GM19035 (cell line): ENCODE measurements around the gene MAST4.

Source experiments
- ATAC-seq: cut with Tn5 transposase; IDR thresholded peaks from one replicate; pipeline ENCODE4 v1.9.1; 2021; ENCODE audit not compliant: unreplicated experiment

MAST4 gene

GRCh38 chr5:66867618-66868322, 271.6 kb downstream of the MAST4 start:
- no peak for ATAC-seq

DNA sequence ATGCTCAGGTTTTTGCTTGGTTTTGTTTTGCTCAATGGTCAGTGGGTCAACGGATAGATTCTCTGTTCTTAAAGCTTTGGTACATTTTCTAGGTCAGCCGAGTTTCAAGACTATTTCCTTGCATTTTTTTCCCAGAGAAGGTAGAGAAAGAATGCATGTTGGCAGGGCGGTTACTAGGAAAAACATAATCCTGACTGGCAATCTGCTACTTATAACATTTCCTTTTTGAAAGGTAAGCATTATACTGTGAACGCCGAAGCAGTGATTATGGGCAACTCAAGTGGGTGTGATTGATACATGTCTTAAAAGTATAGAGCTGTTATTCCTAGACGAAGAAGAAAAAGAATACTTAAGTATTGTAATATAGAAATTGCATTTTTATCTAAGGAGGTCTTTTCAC, 273.2 kb downstream of the MAST4 start:
- ATAC-seq, result no peak

- ATAC-seq, result no peak
Measured at GRCh38 chr5:66870708-66871107, 274.5 kb downstream of the MAST4 start.

DNA sequence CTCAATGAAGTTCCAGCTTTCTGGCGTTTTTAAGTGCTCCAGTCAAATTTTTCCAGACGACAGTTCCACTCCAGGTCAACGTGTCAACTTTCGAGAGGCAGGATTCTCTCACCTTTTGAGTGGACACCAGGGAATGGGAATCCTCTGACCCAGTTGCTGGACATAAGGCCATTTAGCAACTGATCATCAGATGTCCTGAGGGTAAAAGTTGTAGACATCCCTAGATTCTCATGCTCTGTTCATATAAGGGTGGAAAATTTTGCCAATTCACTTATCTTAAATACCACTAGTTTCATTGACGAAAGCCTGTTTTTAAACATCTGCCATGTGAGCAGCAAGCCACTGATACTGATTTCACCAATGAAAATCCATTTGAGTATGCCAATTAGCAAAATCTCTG, 275.5 kb downstream of the MAST4 start:
- ATAC-seq, result no peak

DNA sequence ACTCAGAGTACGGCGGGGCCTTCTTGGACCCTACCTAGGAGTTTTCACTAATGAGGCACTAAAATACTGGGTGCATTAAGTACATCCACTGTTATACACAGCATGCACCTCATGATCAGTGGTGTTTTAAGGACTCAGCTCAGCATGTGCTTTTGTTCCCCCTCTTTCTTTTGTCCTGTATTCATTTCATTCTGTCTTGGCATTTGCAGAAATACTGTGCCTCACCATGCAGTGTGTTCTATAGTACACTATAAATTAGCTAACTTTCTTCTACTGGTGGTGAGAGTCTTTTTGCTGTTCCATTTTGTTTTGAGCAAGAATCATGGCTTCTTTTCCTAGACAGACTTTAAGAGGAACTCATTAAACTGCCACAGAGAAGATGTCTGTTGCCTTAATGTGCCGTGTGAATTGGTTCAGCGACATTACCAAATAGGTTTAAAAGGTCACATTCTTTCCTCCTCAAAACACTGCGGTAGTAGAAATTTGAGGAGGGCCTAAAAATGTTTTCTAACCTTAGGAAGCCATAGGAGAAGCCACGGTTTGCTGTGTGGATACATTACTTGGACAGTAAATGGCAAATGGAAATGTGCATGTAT, 276.6 kb downstream of the MAST4 start:
- ATAC-seq, result no peak

DNA sequence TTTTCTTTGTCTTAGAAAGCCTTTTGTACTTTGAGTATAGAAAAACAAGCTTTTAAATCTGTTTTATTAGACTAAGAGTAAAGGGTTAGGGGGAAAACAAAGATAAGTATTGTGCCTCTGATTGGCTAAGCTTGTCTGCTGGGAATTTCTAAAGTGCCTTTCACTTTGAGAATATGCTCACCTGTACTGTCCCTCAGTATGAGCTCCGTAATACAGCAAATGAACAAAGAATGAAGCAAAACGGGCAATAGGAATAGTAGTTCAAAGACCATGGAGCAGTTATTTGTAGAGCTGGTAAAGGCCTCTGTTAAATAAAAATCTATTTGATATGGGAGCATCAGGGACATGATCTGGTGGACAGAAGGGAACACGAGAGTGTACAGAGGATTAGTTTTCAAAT, 277.8 kb downstream of the MAST4 start:
- no peak for ATAC-seq

GRCh38 chr5:66875315-66875714, 279.1 kb downstream of the MAST4 start:
- ATAC-seq, result no peak

GRCh38 chr5:66876266-66876807, 280.1 kb downstream of the MAST4 start:
- no peak for ATAC-seq

DNA sequence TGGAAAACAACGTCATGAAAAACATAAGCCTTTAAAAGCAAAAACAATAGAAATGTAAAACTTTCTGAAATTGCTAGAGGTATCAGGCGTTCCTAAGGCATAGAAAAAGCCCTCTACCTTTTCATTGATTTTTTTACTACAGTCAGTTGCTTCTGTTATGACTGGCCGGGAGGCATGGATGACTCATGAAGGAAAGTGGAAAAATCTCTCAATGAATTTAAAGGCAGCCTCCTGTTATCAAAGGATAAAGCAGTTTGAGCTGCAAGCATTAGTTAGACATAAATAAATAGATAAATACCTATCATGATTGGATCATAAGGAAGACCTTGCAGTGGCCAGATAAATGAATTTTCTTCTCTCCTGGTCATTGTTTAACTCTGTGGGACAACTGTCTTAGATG, 281.6 kb downstream of the MAST4 start:
- ATAC-seq, result no peak

- no peak for ATAC-seq
Measured at GRCh38 chr5:66880401-66880800, 284.2 kb downstream of the MAST4 start.

GRCh38 chr5:66881480-66882161, 285.4 kb downstream of the MAST4 start:
- ATAC-seq, result no peak

GRCh38 chr5:66882606-66883227, 286.5 kb downstream of the MAST4 start:
- ATAC-seq, result peak; percentile 79

DNA sequence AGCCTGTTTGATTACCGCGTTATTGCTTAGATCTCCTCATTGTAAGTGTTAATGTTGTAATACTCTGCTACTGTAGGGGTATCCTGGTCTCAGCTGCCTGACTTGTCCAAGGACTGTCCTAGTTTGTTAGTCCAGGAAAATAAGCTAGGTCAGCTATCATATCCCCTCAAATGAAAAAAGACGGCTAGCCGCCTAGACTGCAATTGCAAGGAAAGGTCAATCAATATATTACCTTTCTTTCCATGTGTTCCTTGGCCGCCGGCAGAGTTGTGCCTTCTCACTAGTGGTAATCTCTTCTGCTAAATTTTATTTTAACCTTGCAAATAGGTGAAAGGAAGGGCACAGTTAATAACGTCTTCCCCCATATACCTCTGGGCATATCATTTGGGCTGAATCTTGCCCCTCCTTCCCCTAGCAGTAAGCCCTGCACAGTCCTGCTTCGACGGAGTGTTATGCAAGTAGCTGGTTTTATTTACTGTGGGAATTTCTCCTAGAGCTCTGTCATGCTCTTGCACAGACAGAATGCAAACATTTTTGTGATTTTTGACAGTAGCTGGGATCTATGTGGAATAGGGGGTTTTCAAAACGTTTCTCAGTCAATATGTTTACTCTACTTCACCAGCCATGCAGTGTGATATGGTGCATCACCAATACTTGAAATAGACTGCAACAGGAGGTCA, 288.5 kb downstream of the MAST4 start:
- ATAC-seq, result no peak

DNA sequence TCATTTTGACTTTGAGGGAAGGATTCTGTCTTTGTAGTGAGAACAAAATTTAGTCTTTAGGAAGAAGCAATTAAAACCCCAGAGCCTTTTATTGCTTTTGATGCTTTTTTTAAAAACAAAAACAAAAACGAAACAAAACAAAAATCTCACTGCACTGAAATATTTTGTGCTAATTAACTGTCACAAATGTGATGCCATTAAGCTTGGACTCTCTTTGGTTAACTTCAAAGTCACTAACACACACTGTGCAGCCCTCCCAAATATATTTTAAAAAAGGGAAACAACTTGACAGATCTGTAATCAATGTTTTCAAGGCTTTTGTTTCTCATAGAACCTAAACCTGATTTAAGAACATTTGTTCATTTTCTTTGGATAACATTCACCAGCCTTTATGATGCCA, 290.7 kb downstream of the MAST4 start:
- ATAC-seq, result no peak

DNA sequence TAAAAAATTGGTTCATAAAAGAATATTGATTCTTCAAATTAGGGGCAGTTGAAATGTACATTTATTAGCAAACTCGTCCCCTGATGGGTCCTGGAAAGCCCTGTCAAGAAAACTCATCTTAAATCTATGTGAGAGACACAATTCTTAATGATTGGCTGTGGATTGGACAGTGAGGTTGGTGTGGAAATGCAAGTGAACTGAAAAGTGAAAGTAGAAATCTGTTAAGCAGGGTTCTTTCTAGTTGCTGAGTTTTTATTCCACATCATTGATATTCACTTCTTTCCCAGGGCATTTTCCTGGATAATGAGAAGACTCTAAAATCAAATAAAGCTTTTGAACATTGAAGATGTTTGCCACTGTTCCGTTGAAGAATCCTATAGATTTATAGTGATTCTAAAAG, 292.4 kb downstream of the MAST4 start:
- ATAC-seq, result no peak

- no peak for ATAC-seq
Measured at GRCh38 chr5:66889056-66889455, 292.9 kb downstream of the MAST4 start.

DNA sequence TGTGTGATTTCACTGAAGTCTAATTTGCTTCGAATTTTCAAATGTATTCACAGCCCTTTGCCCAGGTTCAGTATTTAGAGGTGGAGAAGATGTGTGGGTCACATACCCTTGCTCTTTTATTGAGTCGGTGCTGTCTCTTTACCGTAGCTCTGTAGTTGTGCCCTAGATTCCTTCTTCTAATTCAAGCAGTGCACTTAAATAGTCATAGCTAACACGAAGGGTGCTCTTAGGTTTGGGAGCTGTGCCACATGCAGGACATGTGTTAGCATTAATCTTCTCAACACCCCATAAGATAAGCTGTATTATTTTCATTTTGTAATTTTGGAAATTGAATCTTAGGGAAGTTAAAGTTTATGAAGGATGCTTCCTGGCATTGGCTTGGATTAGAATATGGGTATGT, 293.3 kb downstream of the MAST4 start:
- ATAC-seq, result no peak

DNA sequence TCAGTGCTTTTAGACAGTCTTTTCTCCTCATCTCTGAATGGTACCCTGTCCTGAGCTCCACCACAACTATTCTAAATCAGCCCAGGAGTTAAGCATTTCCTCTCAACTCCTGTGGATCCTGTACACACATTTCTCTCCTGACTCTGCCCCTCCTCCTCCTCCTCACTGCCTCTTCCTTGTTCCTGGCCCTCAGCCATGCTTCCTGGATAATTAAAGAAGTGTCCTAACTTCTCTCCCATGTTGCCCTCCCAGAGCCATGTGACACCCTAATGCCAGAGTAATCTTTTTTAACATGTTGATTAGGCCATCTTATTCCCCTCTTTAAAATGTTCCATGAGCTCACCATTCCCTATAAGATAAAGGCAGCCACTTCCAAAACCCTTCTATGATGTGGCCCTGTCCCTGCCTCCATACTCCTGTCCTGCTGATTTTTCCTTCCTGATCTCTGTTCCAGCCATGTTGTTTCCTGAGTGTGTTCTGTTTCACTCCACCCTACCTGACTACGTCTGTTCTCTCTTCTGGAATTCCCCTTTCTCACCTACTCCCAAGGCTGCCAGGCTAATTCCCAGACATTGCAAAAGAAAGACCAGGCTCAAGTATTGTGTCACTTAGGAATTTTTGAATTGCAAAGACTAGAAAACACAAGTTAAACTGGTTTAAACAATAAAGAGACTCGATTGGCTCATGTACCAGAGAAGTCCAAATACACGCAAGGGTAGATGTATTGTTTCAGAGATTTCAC, 295.2 kb downstream of the MAST4 start:
- ATAC-seq, result no peak

DNA sequence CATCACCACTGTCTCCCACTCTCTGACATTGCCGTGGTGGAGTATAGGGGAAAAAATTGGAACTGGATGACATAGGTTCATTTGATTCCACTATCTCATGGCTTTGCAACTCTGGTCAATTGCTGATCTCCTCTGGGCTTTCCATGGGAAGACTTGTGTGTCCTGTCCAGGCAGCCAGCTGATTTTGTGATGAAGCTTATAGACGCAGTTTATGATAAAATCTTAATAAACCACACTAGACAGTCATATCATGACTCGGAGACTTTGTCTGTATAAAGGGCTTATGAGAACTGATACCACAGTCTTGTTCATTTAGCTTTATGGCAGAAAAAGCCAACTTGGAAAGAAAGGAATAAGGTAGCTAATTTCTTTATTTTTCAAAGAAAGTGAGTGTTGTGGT, 296.5 kb downstream of the MAST4 start:
- no peak for ATAC-seq

- no peak for ATAC-seq
Measured at GRCh38 chr5:66894480-66895240, 298.5 kb downstream of the MAST4 start.
